NCI-H187 treated with DMSO at 0.1 percent for 48 hours (cell line): ENCODE data around the gene C10orf90.

Experiments
- DNase-seq: peaks from one replicate; lab custom pipeline; 2025; lab: John Stamatoyannopoulos, UW

Gene C10orf90

GRCh38 chr10:126501828-126502227 is 168.7 kb downstream of the C10orf90 start:
- no peak for DNase-seq

- no peak for DNase-seq
Observed at GRCh38 chr10:126500866-126501265, 169.6 kb downstream of the C10orf90 start.

GRCh38 chr10:126500185-126500584 is 170.3 kb downstream of the C10orf90 start:
- DNase-seq: no peak

GRCh38 chr10:126499744-126500143 is 170.7 kb downstream of the C10orf90 start:
- DNase-seq: no peak

GRCh38 chr10:126497672-126498071 is 172.8 kb downstream of the C10orf90 start:
- DNase-seq: no peak

GRCh38 chr10:126496771-126497545 is 173.5 kb downstream of the C10orf90 start:
- no peak for DNase-seq

GRCh38 chr10:126491476-126491875 is 179.0 kb downstream of the C10orf90 start:
- no peak for DNase-seq

- DNase-seq: no peak
Observed at GRCh38 chr10:126481181-126481580, 189.3 kb downstream of the C10orf90 start.

GRCh38 chr10:126480648-126481047 is 189.8 kb downstream of the C10orf90 start:
- DNase-seq: no peak

GRCh38 chr10:126479280-126479895 is 191.1 kb downstream of the C10orf90 start:
- no peak for DNase-seq

- no peak for DNase-seq
Observed at GRCh38 chr10:126478546-126478945, 191.9 kb downstream of the C10orf90 start.

- DNase-seq: no peak
Observed at GRCh38 chr10:126476246-126476645, 194.2 kb downstream of the C10orf90 start.

- DNase-seq: no peak
Observed at GRCh38 chr10:126475074-126475691, 195.3 kb downstream of the C10orf90 start.

GRCh38 chr10:126474031-126474430 is 196.5 kb downstream of the C10orf90 start:
- DNase-seq: no peak

- DNase-seq: no peak
Observed at GRCh38 chr10:126470991-126471390, 199.5 kb downstream of the C10orf90 start.

- DNase-seq: no peak
Observed at GRCh38 chr10:126469692-126470091, 200.8 kb downstream of the C10orf90 start.

GRCh38 chr10:126468876-126469643 is 201.4 kb downstream of the C10orf90 start:
- DNase-seq: no peak

- DNase-seq: no peak
Observed at GRCh38 chr10:126468467-126468866, 202.0 kb downstream of the C10orf90 start.

GRCh38 chr10:126465771-126466170 is 204.7 kb downstream of the C10orf90 start:
- DNase-seq: no peak

GRCh38 chr10:126463286-126463685 is 207.2 kb downstream of the C10orf90 start:
- DNase-seq: no peak

- DNase-seq: no peak
Observed at GRCh38 chr10:126461289-126461940, 209.1 kb downstream of the C10orf90 start.
